Spinal cord (tissue), 10 donors: Measurements from ENCODE around the gene PLOD3. TPM values are rescaled to one million over a fixed set of nuclear protein-coding genes. Genes with fewer than 3 reads are reported as not detected.

Experiments used
- DNase-seq, 6 donors: peaks; one replicate each; pipeline versions ENCODE4 v3.0.0 to v3.0.0-alpha.2; 2013 to 2015; ENCODE audit warnings: low spot score in 6 of 6, low read depth in 4 of 6
- H3K27ac ChIP-seq: one replicate; pipeline ENCODE4 v1.5.1; 2013; ENCODE audit warnings: low read depth, low read length, control low read depth
- H3K27me3 ChIP-seq: one replicate; pipeline ENCODE4 v1.6.1; 2013; ENCODE audit warnings: low read length; ENCODE audit not compliant: control insufficient read depth, insufficient read depth
- H3K36me3 ChIP-seq: one replicate; pipeline ENCODE4 v1.6.1; 2013; ENCODE audit warnings: low read length; ENCODE audit not compliant: control insufficient read depth, insufficient read depth
- H3K4me1 ChIP-seq: one replicate; pipeline ENCODE4 v1.6.1; 2013; ENCODE audit warnings: low read length; ENCODE audit not compliant: control insufficient read depth, insufficient read depth
- H3K4me3 ChIP-seq: one replicate; pipeline ENCODE4 v1.5.1; 2013; ENCODE audit warnings: low read depth, low read length, control low read depth
- H3K9me3 ChIP-seq: one replicate; pipeline ENCODE4 v1.6.1; 2013; ENCODE audit warnings: low read length; ENCODE audit not compliant: control insufficient read depth, insufficient read depth
- WGBS: methylation state at CpG from one replicate; pipeline ENCODE4 v1.1.5; 2013; ENCODE audit warnings: missing lambda C conversion rate; ENCODE audit not compliant: insufficient coverage; 5-methylcytosine and 5-hydroxymethylcytosine counted together
- polyA plus RNA-seq, 2 donors: library from polyadenylated mRNA; unstranded; fragments of 120-200 nt; gene quantifications; one replicate each; pipeline ENCODE4 v1.2.1, GENCODE V29; 2013; ENCODE audit not compliant: insufficient read length in 2 of 2
- total RNA-seq, 2 donors: library from RNA; depleted of rRNA in 1 of 2; stranded (reverse); fragments of 120-200 nt in 1 of 2; fragments of >200 nt in 1 of 2; gene quantifications; one replicate each; pipeline versions ENCODE4 v1.2.3 to v1.2.4, GENCODE V29; 2013 to 2014
- donor health status: healthy.

Gene PLOD3
- total and polyA plus RNA-seq, 4 donors: 26.2 to 71.7 (median 48.5) TPM

- no peak overlapping the region for H3K4me3 ChIP-seq
- 100% methylated on average over 1 of the region's 4 CpGs for WGBS
Measured at GRCh38 chr7:101186844-101187428, 30.4 kb downstream of the PLOD3 start.

GRCh38 chr7:101186194-101186593 lies 31.2 kb downstream of the PLOD3 start:
- Histone ChIP-seq H3K9me3 (no peaks in the 10 kb centered on the region), H3K27ac (no peak overlapping the region), H3K36me3 (no peaks in the 10 kb centered on the region), H3K27me3 (peaks cover 3% of the 10 kb centered on the region), H3K4me1 (peaks cover 6% of the 10 kb centered on the region), H3K4me3 (no peak overlapping the region)
- DNase-seq: no peak
- WGBS: 81% methylated on average over 6 of the region's 6 CpGs

More at GRCh38 chr7:101186844-101187428, 30.4 kb downstream of the PLOD3 start:
- no peaks in the 10 kb centered on the region for H3K27me3 ChIP-seq
- H3K4me1 ChIP-seq: peaks cover 6% of the 10 kb centered on the region
- H3K36me3 ChIP-seq: no peaks in the 10 kb centered on the region
- no peak overlapping the region for H3K27ac ChIP-seq
- no peaks in the 10 kb centered on the region for H3K9me3 ChIP-seq
- DNase-seq: no peak

- Histone ChIP-seq H3K36me3 (no peaks in the 10 kb centered on the region), H3K27me3 (peaks cover 9% of the 10 kb centered on the region), H3K9me3 (no peaks in the 10 kb centered on the region), H3K4me3 (no peak overlapping the region), H3K27ac (no peak overlapping the region), H3K4me1 (peaks cover 13% of the 10 kb centered on the region)
- 63% methylated on average over 4 of the region's 5 CpGs for WGBS
- DNase-seq: no peak
Measured at GRCh38 chr7:101185258-101185839, 32.0 kb downstream of the PLOD3 start.

- Histone ChIP-seq H3K27me3 (peaks cover 48% of the 10 kb centered on the region), H3K27ac (no peak within 1 kb of the TSS), H3K9me3 (no peaks in the 10 kb centered on the region), H3K4me3 (peak within 1 kb of the TSS; percentile 35), H3K36me3 (no peaks in the 10 kb centered on the region), H3K4me1 (peaks cover 26% of the 10 kb centered on the region)
- under 1% methylated on average over 42 of the region's 56 CpGs for whole genome bisulfite sequencing
- DNase-seq: peak in 2 of 6 donors; percentile 62 to 79
Measured at GRCh38 chr7:101180130-101180755, 37.1 kb downstream of the PLOD3 start, which contains the start of gene NAT16. NAT16 (minus strand) TSS chr7:101180293; CDS start chr7:101174807, 5,486 bp downstream.

- H3K4me3 ChIP-seq: peak overlapping the region; percentile 35
- H3K9me3 ChIP-seq: no peaks in the 10 kb centered on the region
- H3K27me3 ChIP-seq: peaks cover 54% of the 10 kb centered on the region
- H3K36me3 ChIP-seq: no peaks in the 10 kb centered on the region
- no peak overlapping the region for H3K27ac ChIP-seq
- WGBS: 1% methylated on average over 27 of the region's 27 CpGs
- peak in 1 of 6 donors; percentile 61 for DNase-seq
- H3K4me1 ChIP-seq: peaks cover 26% of the 10 kb centered on the region
Measured at GRCh38 chr7:101179713-101180112, 37.7 kb downstream of the PLOD3 start.

GRCh38 chr7:101179117-101179516 lies 38.3 kb downstream of the PLOD3 start:
- Histone ChIP-seq H3K27ac (no peak overlapping the region), H3K4me1 (peaks cover 30% of the 10 kb centered on the region), H3K36me3 (peaks cover 5% of the 10 kb centered on the region), H3K27me3 (peaks cover 60% of the 10 kb centered on the region), H3K9me3 (no peaks in the 10 kb centered on the region), H3K4me3 (peak overlapping the region; percentile 27)
- under 1% methylated on average over 12 of the region's 20 CpGs for WGBS
- DNase-seq: peak in 2 of 6 donors; percentile 68 to 86

GRCh38 chr7:101177644-101178043 lies 39.7 kb downstream of the PLOD3 start:
- WGBS: 22% methylated on average over 1 of the region's 2 CpGs
- DNase-seq: no peak
- peaks cover 74% of the 10 kb centered on the region for H3K27me3 ChIP-seq
- peaks cover 41% of the 10 kb centered on the region for H3K4me1 ChIP-seq
- H3K36me3 ChIP-seq: peaks cover 19% of the 10 kb centered on the region
- H3K27ac ChIP-seq: no peak overlapping the region
- H3K4me3 ChIP-seq: no peak overlapping the region
- H3K9me3 ChIP-seq: no peaks in the 10 kb centered on the region

GRCh38 chr7:101175664-101176063 lies 41.7 kb downstream of the PLOD3 start:
- H3K27ac ChIP-seq: no peak overlapping the region
- peaks cover 25% of the 10 kb centered on the region for H3K36me3 ChIP-seq
- no CpG with 5 or more reads among the region's 3 CpGs for WGBS
- DNase-seq: no peak
- no peak overlapping the region for H3K4me3 ChIP-seq
- H3K27me3 ChIP-seq: peaks cover 87% of the 10 kb centered on the region
- H3K4me1 ChIP-seq: peaks cover 50% of the 10 kb centered on the region
- H3K9me3 ChIP-seq: no peaks in the 10 kb centered on the region

GRCh38 chr7:101174322-101174854 lies 43.0 kb downstream of the PLOD3 start:
- no peak overlapping the region for H3K27ac ChIP-seq
- H3K9me3 ChIP-seq: no peaks in the 10 kb centered on the region
- no peak overlapping the region for H3K4me3 ChIP-seq
- H3K36me3 ChIP-seq: peaks cover 25% of the 10 kb centered on the region
- 18% methylated on average over 27 of the region's 28 CpGs for WGBS
- H3K4me1 ChIP-seq: peaks cover 51% of the 10 kb centered on the region
- no peak for DNase-seq
- peaks cover 87% of the 10 kb centered on the region for H3K27me3 ChIP-seq
